HG03039 (cell line): ENCODE measurements around the gene EXOC4.
A peak's percentile ranks its signal among the peaks of the same experiment; 100 is the strongest.
"Not testable (repeated sequence)": the region's sequence is repeated elsewhere in the genome, so short reads cannot be mapped to it uniquely, and the experiment has no call there.

Experiments
- ATAC-seq: cut with Tn5 transposase; IDR thresholded peaks from one replicate; pipeline ENCODE4 v1.9.1; 2021; ENCODE audit warnings: mild to moderate bottlenecking, moderate library complexity; ENCODE audit not compliant: unreplicated experiment

Gene EXOC4

GRCh38 chr7:134046594-134047128 lies 793.8 kb downstream of the EXOC4 start:
- no peak for ATAC-seq

GRCh38 chr7:134047675-134048074 lies 794.8 kb downstream of the EXOC4 start:
- no peak for ATAC-seq

- no peak for ATAC-seq
Measured at GRCh38 chr7:134048166-134048565, 795.3 kb downstream of the EXOC4 start.

GRCh38 chr7:134051020-134051419 lies 798.1 kb downstream of the EXOC4 start:
- no peak for ATAC-seq

- no peak for ATAC-seq
Measured at GRCh38 chr7:134056816-134057215, 803.9 kb downstream of the EXOC4 start.

GRCh38 chr7:134058521-134058920 lies 805.6 kb downstream of the EXOC4 start:
- no peak for ATAC-seq

- ATAC-seq = no peak
Measured at GRCh38 chr7:134058980-134059379, 806.1 kb downstream of the EXOC4 start.

GRCh38 chr7:134059921-134060320 lies 807.0 kb downstream of the EXOC4 start:
- no peak for ATAC-seq

- ATAC-seq = no peak
Measured at GRCh38 chr7:134060874-134061273, 808.0 kb downstream of the EXOC4 start.

GRCh38 chr7:134062460-134062859 lies 809.6 kb downstream of the EXOC4 start:
- ATAC-seq = no peak

GRCh38 chr7:134065415-134065814 lies 812.5 kb downstream of the EXOC4 start:
- ATAC-seq = no peak

- no peak for ATAC-seq
Measured at GRCh38 chr7:134067164-134067563, 814.3 kb downstream of the EXOC4 start.

- no peak for ATAC-seq
Measured at GRCh38 chr7:134068670-134069069, 815.8 kb downstream of the EXOC4 start.

GRCh38 chr7:134069187-134069586 lies 816.3 kb downstream of the EXOC4 start:
- ATAC-seq = no peak

- no peak for ATAC-seq
Measured at GRCh38 chr7:134070673-134071072, 817.8 kb downstream of the EXOC4 start.

GRCh38 chr7:134071355-134072331 lies 818.8 kb downstream of the EXOC4 start:
- ATAC-seq = peak; percentile 93

GRCh38 chr7:134073276-134073675 lies 820.4 kb downstream of the EXOC4 start:
- no peak for ATAC-seq

GRCh38 chr7:134075799-134076198 lies 822.9 kb downstream of the EXOC4 start:
- ATAC-seq = no peak

GRCh38 chr7:134077560-134077959 lies 824.7 kb downstream of the EXOC4 start:
- ATAC-seq = not testable (repeated sequence)

- ATAC-seq = no peak
Measured at GRCh38 chr7:134078991-134079390, 826.1 kb downstream of the EXOC4 start.

GRCh38 chr7:134081695-134082094 lies 828.8 kb downstream of the EXOC4 start:
- no peak for ATAC-seq

- no peak for ATAC-seq
Measured at GRCh38 chr7:134083766-134084487, 831.0 kb downstream of the EXOC4 start.
